K562 (cell line): ENCODE results near the gene RAB39B. TPM values are rescaled to one million over a fixed set of nuclear protein-coding genes. Genes with fewer than 3 reads are reported as not detected.

ENCODE experiments used
- ATF4 ChIP-seq: fragments of 450-650 bp; formaldehyde crosslinking; IDR thresholded peaks from 2 replicates; pipeline ENCODE4 v1.4.0; 2022; ENCODE audit warnings: mild to moderate bottlenecking, moderate library complexity
- CEBPZ ChIP-seq: fragments of 150-350 bp; IDR thresholded peaks from 2 replicates; pipeline ENCODE4 v1.6.1; 2014; ENCODE audit warnings: low read depth, mild to moderate bottlenecking, low read length, borderline replicate concordance
- CGGBP1 ChIP-seq: fragments of 250-450 bp; sonication (Bioruptor Pico); IDR thresholded peaks from 2 replicates; pipeline ENCODE4 v1.9.0; 2021; ENCODE audit warnings: mild to moderate bottlenecking
- CXXC5 ChIP-seq: fragments of 250-450 bp; sonication (Bioruptor Pico); IDR thresholded peaks from 2 replicates; pipeline ENCODE4 v1.8.0; 2022; ENCODE audit warnings: inconsistent platforms, mild to moderate bottlenecking, moderate library complexity
- GABPB2 ChIP-seq: fragments of 250-450 bp; sonication (Bioruptor Pico); conservative IDR thresholded peaks from 2 replicates; pipeline ENCODE4 v1.5.1; 2021; ENCODE audit warnings: mild to moderate bottlenecking
- HDGF ChIP-seq: fragments of 450-650 bp; IDR thresholded peaks from 2 replicates; pipeline ENCODE4 v1.6.1; 2016
- HNRNPLL ChIP-seq: fragments of 200-400 bp; formaldehyde crosslinking; IDR thresholded peaks from 2 replicates; pipeline ENCODE4 v1.6.1; 2017; ENCODE audit warnings: low read length, low read depth, mild to moderate bottlenecking; ENCODE audit not compliant: poor library complexity, severe bottlenecking
- LARP7 ChIP-seq: fragments of 450-650 bp; IDR thresholded peaks from 2 replicates; pipeline ENCODE4 v1.6.1; 2016
- MAFF ChIP-seq: IDR thresholded peaks from 2 replicates; pipeline ENCODE4 v1.6.1; 2012; ENCODE audit warnings: low read length, improper control_type of control experiment
- MAX ChIP-seq: sonication (generic); formaldehyde crosslinking; IDR thresholded peaks from 2 replicates; pipeline ENCODE4 v1.9.0; 2022; ENCODE audit warnings: mild to moderate bottlenecking, missing genetic modification reagents
- MNT ChIP-seq, 2 experiments: fragments of 450-650 bp; conservative IDR thresholded peaks; 2 replicates each; pipeline ENCODE4 v1.6.1; 2017; ENCODE audit warnings: mild to moderate bottlenecking in 2 of 2, moderate library complexity in 2 of 2
- NKRF ChIP-seq: fragments of 450-650 bp; IDR thresholded peaks from 2 replicates; pipeline ENCODE4 v1.6.1; 2016; ENCODE audit warnings: borderline replicate concordance
- PPARD ChIP-seq: fragments of 250-450 bp; sonication (Bioruptor Pico); IDR thresholded peaks from 2 replicates; pipeline ENCODE4 v1.8.0; 2022; ENCODE audit warnings: inconsistent platforms, mild to moderate bottlenecking, moderate library complexity
- PYGO2 ChIP-seq: fragments of 450-650 bp; IDR thresholded peaks from 2 replicates; pipeline ENCODE4 v1.6.1; 2016; ENCODE audit warnings: mild to moderate bottlenecking, missing genetic modification characterization, moderate library complexity, missing compliant biosample characterization
- SMARCA4 ChIP-seq: fragments of 450-650 bp; IDR thresholded peaks from 2 replicates; pipeline ENCODE4 v1.6.1; 2016
- SRSF1 ChIP-seq: fragments of 200-400 bp; formaldehyde crosslinking; IDR thresholded peaks from 2 replicates; pipeline ENCODE4 v1.6.1; 2017; ENCODE audit warnings: mild to moderate bottlenecking, low read depth, low read length, moderate library complexity
- TCFL5 ChIP-seq: fragments of 250-450 bp; sonication (Bioruptor Pico); conservative IDR thresholded peaks from 2 replicates; pipeline ENCODE4 v1.6.1; 2021; ENCODE audit warnings: mild to moderate bottlenecking, moderate library complexity, matching md5 sums
- ZNF121 ChIP-seq: sonication (generic); formaldehyde crosslinking; conservative IDR thresholded peaks from 2 replicates; pipeline ENCODE4 v1.8.0; 2022; ENCODE audit warnings: missing genetic modification reagents
- ZNF274 ChIP-seq: IDR thresholded peaks from 2 replicates; pipeline ENCODE4 v1.6.1; 2011; ENCODE audit warnings: low read depth, mild to moderate bottlenecking, low read length, moderate library complexity, borderline replicate concordance
- ZNF445 ChIP-seq: fragments of 250-450 bp; sonication (Bioruptor Pico); IDR thresholded peaks from 2 replicates; pipeline ENCODE4 v1.4.0; 2020; ENCODE audit warnings: low read depth, mild to moderate bottlenecking, moderate library complexity
- polyA plus RNA-seq, 8 experiments: library from polyadenylated mRNA; depleted of rRNA in 4 of 8; stranded (reverse) in 5 of 8; unstranded in 3 of 8; fragments of >200 nt; fragmentation: Nextera tagmentation in 2 of 8; fragmentation: Illumina TruSeq in 1 of 8; extraction: Ambion mirVana in 2 of 8; extraction: Trizol in 1 of 8; gene quantifications; 2 replicates each; pipeline versions ENCODE4 v1.2.1 to v1.2.3, GENCODE V29; 2011 to 2014; ENCODE audit warnings: inconsistent platforms in 1 of 8, missing spikeins in 1 of 8
- total RNA-seq, 7 experiments: library from RNA; depleted of rRNA in 6 of 7; stranded (reverse); fragments of >200 nt in 6 of 7; fragmentation: Illumina TruSeq in 2 of 7; extraction: Trizol in 2 of 7; gene quantifications; 2 replicates each; pipeline versions ENCODE4 v1.2.1 to v1.2.3, GENCODE V29; 2011 to 2021; ENCODE audit warnings: low replicate concordance in 1 of 7

RAB39B gene
- total and polyA plus RNA-seq, 9 of the 15 experiments (the other 6 are each of a cell fraction or from before 2014, with no cell fraction given) = 0.04 to 0.07 (median 0.04) TPM; not detected in 6

GRCh38 chrX:155216179-155216939 is 47.9 kb downstream of the RAB39B start, which contains the start of gene VBP1 (continued):
- TF ChIP-seq MNT (conservative IDR thresholded peaks at IDR 0.05) (0 out of 4 replicates have a peak, but pooled peaks of 1 of the 2 experiments have one; percentile 23), MAFF (no peak), HNRNPLL (peak; percentile 72), CGGBP1 (CRISPR knock-in tag) (no peak), GABPB2 (CRISPR knock-in tag) (no peak), ZNF121 (no peak), SRSF1 (no peak), ATF4 (CRISPR knock-in tag) (no peak), MAX (no peak; the same call in 1 of the 2 replicates), ZNF445 (CRISPR knock-in tag) (no peak), PPARD (no peak), LARP7 (no peak), CXXC5 (no peak; the same call in 1 of the 2 replicates), SMARCA4 (no peak), CEBPZ (peak; percentile 80; the same call in 1 of the 2 replicates), TCFL5 (CRISPR knock-in tag) (no peak), ZNF274 (no peak), PYGO2 (no peak), NKRF (no peak), HDGF (no peak)
